H1 (cell line): ENCODE results near the gene NUP98. TPM values are rescaled to one million over a fixed set of nuclear protein-coding genes. Genes with fewer than 3 reads are reported as not detected.

Experiments used
- CTCF ChIA-PET: fragments of 300-600 bp; sonication (Branson Sonifier 250); formaldehyde crosslinking; loops from one replicate; lab custom pipeline; 2021; ENCODE audit not compliant: partially characterized antibody; lab: Charles Lee
- POLR2A ChIA-PET: fragments of 300-600 bp; sonication (Branson Sonifier 250); formaldehyde crosslinking; loops from one replicate; lab custom pipeline; 2021; ENCODE audit warnings: inconsistent platforms; ENCODE audit not compliant: partially characterized antibody; lab: Charles Lee
- DNase-seq, 2 experiments: peaks; one replicate each; pipeline versions ENCODE4 v3.0.0 to v3.0.0-alpha.2; 2010 to 2022; ENCODE audit warnings: low spot score in 2 of 2, low read depth in 1 of 2, mixed read lengths in 1 of 2
- FAIRE-seq: peaks from 2 replicates; lab custom pipeline; 2011; peaks lifted over from hg19 to GRCh38; lab: Jason Lieb, UNC
- H2AFZ ChIP-seq: 2 replicates; pipeline ENCODE4 v1.8.1; 2012; ENCODE audit warnings: low read length, inconsistent platforms
- H2AK5ac ChIP-seq: 2 replicates; pipeline ENCODE4 v1.6.1; 2013; ENCODE audit warnings: low read depth, low read length
- H2BK120ac ChIP-seq: replicated peaks from 2 replicates; pipeline ENCODE3; 2013; ENCODE audit warnings: low read depth, low read length, inconsistent platforms
- H2BK12ac ChIP-seq: 2 replicates; pipeline ENCODE4 v1.6.1; 2013; ENCODE audit warnings: low read depth, low read length
- H2BK15ac ChIP-seq: 2 replicates; pipeline ENCODE4 v1.6.1; 2013; ENCODE audit warnings: low read length
- H2BK20ac ChIP-seq: 2 replicates; pipeline ENCODE4 v1.6.1; 2013; ENCODE audit warnings: low read length
- H2BK5ac ChIP-seq: 2 replicates; pipeline ENCODE4 v1.6.1; 2013; ENCODE audit warnings: low read depth, low read length
- H3K14ac ChIP-seq: 2 replicates; pipeline ENCODE4 v1.6.1; 2013; ENCODE audit warnings: inconsistent platforms; ENCODE audit not compliant: insufficient read length
- H3K18ac ChIP-seq: 2 replicates; pipeline ENCODE4 v1.6.1; 2013; ENCODE audit warnings: low read length; ENCODE audit errors: extremely low read depth
- H3K23ac ChIP-seq: 2 replicates; pipeline ENCODE4 v1.6.1; 2013; ENCODE audit warnings: inconsistent platforms; ENCODE audit not compliant: insufficient read length
- H3K23me2 ChIP-seq: 2 replicates; pipeline ENCODE4 v1.6.1; 2013; ENCODE audit warnings: low read depth, low read length
- H3K27ac ChIP-seq: 2 replicates; pipeline ENCODE4 v1.6.1; 2011; ENCODE audit warnings: low read depth, low read length, inconsistent platforms
- H3K27me3 ChIP-seq, 4 experiments: replicated peaks in 1 of 4; 1 replicate in 1 of 4; 2 replicates in 3 of 4; pipeline versions ENCODE4 v1.6.1 to v1.8.1; 2011 to 2013; ENCODE audit warnings: low read length in 3 of 4, mild to moderate bottlenecking in 3 of 4, inconsistent platforms in 2 of 4, mixed read lengths in 2 of 4, moderate library complexity in 1 of 4; ENCODE audit not compliant: control insufficient read depth in 3 of 4, insufficient read depth in 3 of 4; ENCODE audit errors: extremely low read depth in 1 of 4
- H3K36me3 ChIP-seq, 4 experiments: 2 replicates each; pipeline versions ENCODE4 v1.6.1 to v1.8.1; 2011 to 2013; ENCODE audit warnings: mild to moderate bottlenecking in 4 of 4, low read length in 3 of 4, moderate library complexity in 2 of 4, control low read depth in 1 of 4, inconsistent platforms in 1 of 4; ENCODE audit not compliant: insufficient read depth in 4 of 4, control insufficient read depth in 2 of 4
- H3K4ac ChIP-seq: replicated peaks from 2 replicates; pipeline ENCODE3; 2013; ENCODE audit warnings: low read length, low read depth, mixed read lengths, inconsistent platforms; ENCODE audit not compliant: insufficient read length
- H3K4me1 ChIP-seq, 4 experiments: replicated peaks in 1 of 4; 1 replicate in 1 of 4; 2 replicates in 3 of 4; pipeline versions ENCODE4 v1.6.1 to v1.8.1; 2011 to 2013; ENCODE audit warnings: low read length in 3 of 4, inconsistent platforms in 2 of 4, mixed read lengths in 1 of 4; ENCODE audit not compliant: insufficient read depth in 4 of 4, control insufficient read depth in 3 of 4
- H3K4me2 ChIP-seq, 2 experiments: 2 replicates each; pipeline versions ENCODE4 v1.6.1 to v1.8.1; 2011 to 2013; ENCODE audit warnings: low read depth in 2 of 2, low read length in 2 of 2, control low read depth in 1 of 2, inconsistent platforms in 1 of 2, mild to moderate bottlenecking in 1 of 2; ENCODE audit not compliant: insufficient read depth in 1 of 2
- H3K4me3 ChIP-seq, 4 experiments: fragments of 200-600, 300-600 bp in 1 of 4; sonication (generic), shearing (Covaris generic), sonication (Bioruptor Twin) in 1 of 4; 2 replicates each; pipeline versions ENCODE4 v1.5.1 to v1.8.1; 2011 to 2016; ENCODE audit warnings: low read length in 4 of 4, low read depth in 3 of 4, control low read depth in 2 of 4, inconsistent platforms in 2 of 4, mild to moderate bottlenecking in 2 of 4, mixed read lengths in 1 of 4, moderate library complexity in 1 of 4; ENCODE audit not compliant: insufficient read depth in 2 of 4; ENCODE audit errors: extremely low read depth in 1 of 4
- H3K56ac ChIP-seq: replicated peaks from 2 replicates; pipeline ENCODE3; 2013; ENCODE audit warnings: low read depth, mild to moderate bottlenecking, mixed read lengths, low read length, inconsistent platforms; ENCODE audit not compliant: insufficient read length
- H3K79me1 ChIP-seq: 2 replicates; pipeline ENCODE4 v1.6.1; 2013; ENCODE audit warnings: low read depth, low read length, control low read depth
- H3K79me2 ChIP-seq, 2 experiments: 2 replicates each; pipeline versions ENCODE4 v1.6.1 to v1.8.1; 2012 to 2013; ENCODE audit warnings: low read length in 2 of 2, mild to moderate bottlenecking in 2 of 2, inconsistent platforms in 1 of 2; ENCODE audit not compliant: insufficient read depth in 2 of 2, control insufficient read depth in 1 of 2
- H3K9ac ChIP-seq, 4 experiments: replicated peaks in 1 of 4; 1 replicate in 1 of 4; 2 replicates in 3 of 4; pipeline versions ENCODE4 v1.6.1 to v1.8.1; 2011 to 2013; ENCODE audit warnings: low read depth in 3 of 4, low read length in 3 of 4, control low read depth in 2 of 4, mild to moderate bottlenecking in 2 of 4, moderate library complexity in 2 of 4, inconsistent platforms in 1 of 4; ENCODE audit errors: extremely low read depth in 1 of 4
- H3K9me3 ChIP-seq, 2 experiments: 2 replicates each; pipeline versions ENCODE4 v1.6.1 to v1.8.1; 2012 to 2013; ENCODE audit warnings: mild to moderate bottlenecking in 2 of 2, moderate library complexity in 2 of 2, control low read depth in 1 of 2, inconsistent platforms in 1 of 2, low read depth in 1 of 2, low read length in 1 of 2, mixed read lengths in 1 of 2; ENCODE audit not compliant: insufficient read depth in 2 of 2
- H4K20me1 ChIP-seq, 2 experiments: replicated peaks in 1 of 2; 2 replicates each; pipeline versions ENCODE3 to v1.8.1; 2011 to 2013; ENCODE audit warnings: inconsistent platforms in 2 of 2, low read length in 2 of 2, mild to moderate bottlenecking in 1 of 2; ENCODE audit not compliant: insufficient read depth in 2 of 2, control insufficient read depth in 1 of 2
- H4K5ac ChIP-seq: 2 replicates; pipeline ENCODE4 v1.6.1; 2013; ENCODE audit warnings: low read length, low read depth, mixed read lengths, inconsistent platforms; ENCODE audit not compliant: insufficient read length
- H4K8ac ChIP-seq: 2 replicates; pipeline ENCODE4 v1.8.0; 2013; ENCODE audit warnings: mild to moderate bottlenecking, moderate library complexity, low read length, inconsistent platforms; ENCODE audit not compliant: insufficient read depth; ENCODE audit errors: extremely low read depth
- H4K91ac ChIP-seq: replicated peaks from 2 replicates; pipeline ENCODE3; 2013; ENCODE audit warnings: low read length, mixed read lengths, inconsistent platforms; ENCODE audit not compliant: insufficient read length
- ATF2 ChIP-seq: IDR thresholded peaks from 2 replicates; pipeline ENCODE4 v1.6.1; 2012; ENCODE audit warnings: low read length, inconsistent platforms
- CBX5 ChIP-seq: fragments of 300-800, 300-1000 bp; sonication (generic); IDR thresholded peaks from 2 replicates; pipeline ENCODE4 v1.7.1; 2016; ENCODE audit warnings: antibody characterized with exemption, low read length, low read depth
- CEBPB ChIP-seq: IDR thresholded peaks from 2 replicates; pipeline ENCODE4 v1.6.1; 2012; ENCODE audit warnings: low read depth, low read length
- EGR1 ChIP-seq: IDR thresholded peaks from 2 replicates; pipeline ENCODE4 v1.6.1; 2011; ENCODE audit warnings: low read depth, low read length, borderline replicate concordance
- GTF2F1 ChIP-seq: IDR thresholded peaks from 2 replicates; pipeline ENCODE4 v1.6.1; 2012; ENCODE audit warnings: low read depth, low read length, improper control_type of control experiment, borderline replicate concordance
- KDM4A ChIP-seq: IDR thresholded peaks from one replicate; pipeline ENCODE4 v1.7.1; 2012; ENCODE audit warnings: low read depth, mild to moderate bottlenecking, moderate library complexity, low read length, inconsistent platforms; ENCODE audit not compliant: severe bottlenecking
- NRF1 ChIP-seq: IDR thresholded peaks from 2 replicates; pipeline ENCODE4 v1.6.1; 2011; ENCODE audit warnings: mild to moderate bottlenecking, low read depth, low read length, improper control_type of control experiment
- RXRA ChIP-seq: IDR thresholded peaks from 2 replicates; pipeline ENCODE4 v1.6.1; 2011; ENCODE audit warnings: low read depth, mild to moderate bottlenecking, low read length, moderate library complexity; ENCODE audit not compliant: insufficient read depth
- SAP30 ChIP-seq: fragments of 300-600 bp; sonication (generic); IDR thresholded peaks from 2 replicates; pipeline ENCODE4 v1.7.1; 2012; ENCODE audit warnings: low read length, moderate library complexity, mild to moderate bottlenecking, inconsistent platforms; ENCODE audit not compliant: insufficient read depth, insufficient replicate concordance
- TAF1 ChIP-seq: IDR thresholded peaks from 2 replicates; pipeline ENCODE4 v1.6.1; 2011; ENCODE audit warnings: mild to moderate bottlenecking, low read depth, low read length
- WGBS, 2 experiments: shearing (Covaris generic) in 1 of 2; methylation state at CpG; one replicate each; pipeline versions ENCODE4 v1.1.6 to v1.1.7; 2013 to 2015; ENCODE audit warnings: low lambda C conversion rate in 2 of 2, mixed read lengths in 2 of 2, inconsistent platforms in 1 of 2, low coverage in 1 of 2, missing lambda C conversion rate in 1 of 2; ENCODE audit not compliant: insufficient replicate concordance in 2 of 2, insufficient coverage in 1 of 2, insufficient read length in 1 of 2; ENCODE audit errors: extremely low coverage in 1 of 2, missing lambda C conversion rate in 1 of 2; 5-methylcytosine and 5-hydroxymethylcytosine counted together
- polyA plus RNA-seq, 7 experiments: library from polyadenylated mRNA; depleted of rRNA in 3 of 7; stranded (reverse) in 5 of 7; unstranded in 2 of 7; fragments of >200 nt in 5 of 7; fragments of 200-250 nt in 2 of 7; gene quantifications; 1 replicate in 5 of 7; 2 replicates in 1 of 7; 4 replicates in 1 of 7; pipeline versions ENCODE4 v1.2.1 to v1.2.3, GENCODE V29; 2011 to 2013; ENCODE audit warnings: missing spikeins in 2 of 7, mixed read lengths in 2 of 7
- total RNA-seq: library from RNA; stranded (reverse); fragmentation: NEBNext Ultra II Directional; extraction: Animal tissue kit (Norgen Biotek cat#: 25700); gene quantifications from 2 replicates; pipeline ENCODE4 v1.2.1, GENCODE V29; 2021
- TF ChIP-seq, protein P1 (sequence below): IDR thresholded peaks from 2 replicates; pipeline ENCODE4 v1.6.1; 2011; ENCODE audit warnings: low read depth, mild to moderate bottlenecking, low read length; ENCODE audit not compliant: insufficient read depth

Gene NUP98
- total and polyA plus RNA-seq, 2 of the 8 experiments (the other 6 are each of a cell fraction or from before 2014, with no cell fraction given) = 98.6 to 261 TPM

GRCh38 chr11:3830730-3831129, 33.4 kb upstream of the NUP98 start:
- no peak overlapping the region for H4K91ac ChIP-seq
- no peak overlapping the region for H2BK20ac ChIP-seq
- peaks cover 2% of the 10 kb centered on the region; the same call in 1 of the 2 replicates for H3K23me2 ChIP-seq
- no peak overlapping the region for H4K5ac ChIP-seq
- no peak overlapping the region for H4K8ac ChIP-seq
- no peak overlapping the region for H2AK5ac ChIP-seq
- no peak overlapping the region for H3K14ac ChIP-seq
- H2AFZ ChIP-seq = no peak overlapping the region
- ChIA-PET POLR2A (interaction anchor here (0.6 to 1.5 kb wide), 5 partner anchors 10 to 24 kb away, joined by 3 to 5 read pairs (median 4); partner anchors contain the start of genes PGAP2 and RHOG), CTCF (interaction anchor here (0.7 to 18.5 kb wide), 4 partner anchors 10 to 242 kb away, joined by 3 to 214 read pairs (median 16); partner anchors contain the start of genes PGAP2, RHOG and STIM1)
- peaks cover 4 to 19% (median 7%) of the 10 kb centered on the region in 4 experiments; a peak in 6 of 8 replicates for H3K36me3 ChIP-seq
- no peaks in the 10 kb centered on the region for H3K9me3 ChIP-seq
- H3K79me1 ChIP-seq = peaks cover 11% of the 10 kb centered on the region
- 95% methylated on average over 1 of the region's 1 CpG; no CpG with 5 or more reads in 1 of the 2 experiments for WGBS, 2 experiments
- no peak overlapping the region for H3K4me2 ChIP-seq
- peaks cover 5 to 28% of the 10 kb centered on the region in 2 experiments for H3K79me2 ChIP-seq
- no peak overlapping the region for H3K56ac ChIP-seq
- no peak overlapping the region for H2BK15ac ChIP-seq
- peaks cover 19 to 39% (median 25%) of the 10 kb centered on the region in 4 experiments for H3K4me1 ChIP-seq
- H2BK5ac ChIP-seq = no peak overlapping the region
- no peak overlapping the region for H2BK12ac ChIP-seq
- FAIRE-seq (no peak), DNase-seq (no peak)
- no peak overlapping the region for H3K27ac ChIP-seq
- peaks cover 7 to 24% of the 10 kb centered on the region in 2 experiments for H4K20me1 ChIP-seq
- no peak overlapping the region for H3K9ac ChIP-seq
- no peak overlapping the region for H3K18ac ChIP-seq
- no peak overlapping the region for H3K4ac ChIP-seq
- H3K4me3 ChIP-seq = no peak overlapping the region
- no peaks in the 10 kb centered on the region for H3K27me3 ChIP-seq
- H3K23ac ChIP-seq = no peak overlapping the region
- no peak overlapping the region for H2BK120ac ChIP-seq
- TF ChIP-seq GTF2F1 (no peak), ATF2 (no peak), SAP30 (no peak), KDM4A (no peak), TAF1 (no peak), RXRA (no peak), EGR1 (no peak), NRF1 (no peak), CBX5 (no peak), CEBPB (no peak)
- TF ChIP-seq, protein P1, sequence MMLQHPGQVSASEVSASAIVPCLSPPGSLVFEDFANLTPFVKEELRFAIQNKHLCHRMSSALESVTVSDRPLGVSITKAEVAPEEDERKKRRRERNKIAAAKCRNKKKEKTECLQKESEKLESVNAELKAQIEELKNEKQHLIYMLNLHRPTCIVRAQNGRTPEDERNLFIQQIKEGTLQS = no peak
